H1 (cell line): ENCODE data around the gene BIN1. TPM values are rescaled to one million over a fixed set of nuclear protein-coding genes. Genes with fewer than 3 reads are reported as not detected.

Experiments used
- BACH1 ChIP-seq: IDR thresholded peaks from 2 replicates; pipeline ENCODE4 v1.6.1; 2012; ENCODE audit warnings: low read length, improper control_type of control experiment
- CBX8 ChIP-seq: fragments of 300-800, 300-1000 bp; sonication (generic); IDR thresholded peaks from 2 replicates; pipeline ENCODE4 v1.7.1; 2016; ENCODE audit warnings: low read depth, low read length, borderline replicate concordance
- CEBPB ChIP-seq: IDR thresholded peaks from 2 replicates; pipeline ENCODE4 v1.6.1; 2012; ENCODE audit warnings: low read depth, low read length
- CHD1 ChIP-seq: IDR thresholded peaks from 2 replicates; pipeline ENCODE4 v1.6.1; 2012; ENCODE audit warnings: low read depth, low read length, improper control_type of control experiment
- CREB1 ChIP-seq: IDR thresholded peaks from 2 replicates; pipeline ENCODE4 v1.6.1; 2012; ENCODE audit warnings: inconsistent platforms
- CTBP2 ChIP-seq: IDR thresholded peaks from 2 replicates; pipeline ENCODE4 v1.7.0; 2011; ENCODE audit warnings: borderline replicate concordance, mild to moderate bottlenecking, moderate library complexity, mixed read lengths, low read length; ENCODE audit not compliant: insufficient read depth, insufficient read length
- EZH2 ChIP-seq: fragments of 200-600 bp; sonication (generic); IDR thresholded peaks from 2 replicates; pipeline ENCODE4 v1.7.1; 2012; ENCODE audit warnings: low read depth, mild to moderate bottlenecking, moderate library complexity, low read length, inconsistent platforms; ENCODE audit not compliant: severe bottlenecking
- RFX5 ChIP-seq: IDR thresholded peaks from 2 replicates; pipeline ENCODE4 v1.6.1; 2011; ENCODE audit warnings: low read depth, low read length, improper control_type of control experiment, borderline replicate concordance
- RNF2 ChIP-seq: fragments of 200-900, 300-1000 bp; sonication (generic); IDR thresholded peaks from 2 replicates; pipeline ENCODE4 v1.7.1; 2016; ENCODE audit warnings: borderline replicate concordance, low read depth, mild to moderate bottlenecking, antibody characterized with exemption, low read length; ENCODE audit not compliant: poor library complexity, severe bottlenecking; ENCODE audit errors: missing control alignments
- SIRT6 ChIP-seq: IDR thresholded peaks from one replicate; pipeline ENCODE4 v1.7.1; 2012; ENCODE audit warnings: low read length, inconsistent platforms
- SIX5 ChIP-seq: IDR thresholded peaks from 2 replicates; pipeline ENCODE4 v1.6.1; 2011; ENCODE audit warnings: mild to moderate bottlenecking, low read depth, low read length
- SP1 ChIP-seq: IDR thresholded peaks from 2 replicates; pipeline ENCODE4 v1.6.1; 2011; ENCODE audit warnings: low read depth, low read length
- SP4 ChIP-seq: IDR thresholded peaks from 2 replicates; pipeline ENCODE4 v1.6.1; 2012; ENCODE audit warnings: low read length, inconsistent platforms
- SUZ12 ChIP-seq: fragments of 200-600 bp; sonication (generic); IDR thresholded peaks from 2 replicates; pipeline ENCODE4 v1.6.1; 2012; ENCODE audit warnings: mild to moderate bottlenecking, inconsistent platforms, low read length, moderate library complexity, mixed read lengths
- TEAD4 ChIP-seq: IDR thresholded peaks from 2 replicates; pipeline ENCODE4 v1.6.1; 2012; ENCODE audit warnings: low read depth, low read length, inconsistent platforms, mixed read lengths
- polyA plus RNA-seq, 7 experiments: library from polyadenylated mRNA; depleted of rRNA in 3 of 7; stranded (reverse) in 5 of 7; unstranded in 2 of 7; fragments of >200 nt in 5 of 7; fragments of 200-250 nt in 2 of 7; gene quantifications; 1 replicate in 5 of 7; 2 replicates in 1 of 7; 4 replicates in 1 of 7; pipeline versions ENCODE4 v1.2.1 to v1.2.3, GENCODE V29; 2011 to 2013; ENCODE audit warnings: missing spikeins in 2 of 7, mixed read lengths in 2 of 7
- total RNA-seq: library from RNA; stranded (reverse); fragmentation: NEBNext Ultra II Directional; extraction: Animal tissue kit (Norgen Biotek cat#: 25700); gene quantifications from 2 replicates; pipeline ENCODE4 v1.2.1, GENCODE V29; 2021
- TF ChIP-seq, protein P1 (sequence below): IDR thresholded peaks from 2 replicates; pipeline ENCODE4 v1.6.1; 2012; ENCODE audit warnings: low read length, inconsistent platforms
- TF ChIP-seq, protein P2 (sequence below): IDR thresholded peaks from 2 replicates; pipeline ENCODE4 v1.6.1; 2011; ENCODE audit warnings: low read length, improper control_type of control experiment

Gene BIN1
- total and polyA plus RNA-seq, 2 of the 8 experiments (the other 6 are each of a cell fraction or from before 2014, with no cell fraction given) = 23.6 to 35.6 TPM

DNA sequence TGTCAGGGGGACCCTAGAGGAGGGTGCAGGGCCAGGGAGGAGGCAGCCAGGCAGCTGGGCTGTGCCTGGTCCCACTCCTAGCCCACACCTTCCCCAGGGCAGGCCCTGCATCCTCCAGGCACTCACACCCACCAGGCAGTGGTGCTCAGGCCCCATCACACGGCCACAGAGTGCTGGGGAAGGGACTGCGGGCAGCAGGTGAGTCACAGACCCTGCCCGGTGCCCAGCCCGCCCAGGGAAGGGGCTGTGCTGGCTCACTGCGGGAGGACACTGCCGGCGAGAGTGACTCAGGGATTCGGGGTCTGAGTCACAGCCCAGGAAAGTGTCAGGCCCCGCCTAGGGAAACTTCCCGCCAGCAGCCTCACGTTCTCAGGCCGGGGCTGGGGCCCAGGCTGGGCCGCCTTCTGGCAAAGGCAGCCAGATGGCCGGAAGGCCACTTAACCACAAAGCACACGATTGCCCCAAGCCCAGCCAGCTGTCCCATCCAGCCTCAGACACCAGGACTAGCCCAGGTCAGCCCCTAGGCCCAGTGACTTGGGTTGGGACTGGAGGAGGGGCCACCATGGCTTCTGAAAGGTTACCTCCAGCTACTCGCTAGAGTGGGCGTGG is 42.2 kb downstream of the BIN1 start (continued):
- TF ChIP-seq RFX5 (no peak), EZH2 (no peak), TEAD4 (no peak), SP1 (no peak), CHD1 (no peak), SIRT6 (no peak), CEBPB (no peak), CBX8 (no peak), CREB1 (no peak), SIX5 (no peak), CTBP2 (no peak), RNF2 (no peak), SUZ12 (no peak), SP4 (no peak), BACH1 (peak; percentile 97)
- TF ChIP-seq, protein P1, sequence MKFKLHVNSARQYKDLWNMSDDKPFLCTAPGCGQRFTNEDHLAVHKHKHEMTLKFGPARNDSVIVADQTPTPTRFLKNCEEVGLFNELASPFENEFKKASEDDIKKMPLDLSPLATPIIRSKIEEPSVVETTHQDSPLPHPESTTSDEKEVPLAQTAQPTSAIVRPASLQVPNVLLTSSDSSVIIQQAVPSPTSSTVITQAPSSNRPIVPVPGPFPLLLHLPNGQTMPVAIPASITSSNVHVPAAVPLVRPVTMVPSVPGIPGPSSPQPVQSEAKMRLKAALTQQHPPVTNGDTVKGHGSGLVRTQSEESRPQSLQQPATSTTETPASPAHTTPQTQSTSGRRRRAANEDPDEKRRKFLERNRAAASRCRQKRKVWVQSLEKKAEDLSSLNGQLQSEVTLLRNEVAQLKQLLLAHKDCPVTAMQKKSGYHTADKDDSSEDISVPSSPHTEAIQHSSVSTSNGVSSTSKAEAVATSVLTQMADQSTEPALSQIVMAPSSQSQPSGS = no peak
- TF ChIP-seq, protein P2, sequence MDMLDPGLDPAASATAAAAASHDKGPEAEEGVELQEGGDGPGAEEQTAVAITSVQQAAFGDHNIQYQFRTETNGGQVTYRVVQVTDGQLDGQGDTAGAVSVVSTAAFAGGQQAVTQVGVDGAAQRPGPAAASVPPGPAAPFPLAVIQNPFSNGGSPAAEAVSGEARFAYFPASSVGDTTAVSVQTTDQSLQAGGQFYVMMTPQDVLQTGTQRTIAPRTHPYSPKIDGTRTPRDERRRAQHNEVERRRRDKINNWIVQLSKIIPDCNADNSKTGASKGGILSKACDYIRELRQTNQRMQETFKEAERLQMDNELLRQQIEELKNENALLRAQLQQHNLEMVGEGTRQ = no peak
